ENCODE results near the gene YWHAQ.

YWHAQ gene

GRCh38 chr2:9655441-9656269 lies 24.9 kb upstream of the YWHAQ start:
- DNase-seq = no peak

DNA sequence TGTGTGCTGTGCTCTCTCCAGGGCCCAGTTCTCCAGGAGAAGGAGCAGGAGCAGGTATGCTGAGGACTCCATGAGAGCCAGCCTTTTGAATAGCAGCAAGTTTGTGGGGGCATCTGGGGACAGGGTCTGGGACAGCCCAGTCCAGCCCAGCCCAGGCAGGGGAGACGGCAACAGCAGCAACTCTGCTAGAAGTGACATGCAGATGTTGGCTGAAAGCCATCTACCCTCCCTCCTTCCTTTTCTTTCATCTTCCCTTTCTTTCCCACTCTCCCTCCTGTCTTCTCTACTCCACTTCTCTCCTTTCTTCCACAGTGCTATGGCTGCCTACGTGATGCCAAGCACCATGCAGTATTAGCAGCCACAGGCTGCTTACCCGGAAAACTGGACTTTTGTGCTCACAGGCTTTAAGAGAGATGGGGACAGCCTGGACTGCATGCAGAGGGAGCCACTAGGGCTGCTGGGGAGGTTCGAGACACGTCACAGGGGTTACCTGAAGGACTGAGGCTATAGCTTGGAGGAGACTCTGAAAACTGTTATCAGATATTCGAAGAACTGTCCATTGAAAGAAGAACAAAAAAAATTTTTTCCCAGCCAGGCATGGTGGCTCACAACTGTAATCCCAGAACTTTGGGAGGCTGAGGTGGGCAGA lies 23.8 kb upstream of the YWHAQ start:
- no peak for DNase-seq

DNA sequence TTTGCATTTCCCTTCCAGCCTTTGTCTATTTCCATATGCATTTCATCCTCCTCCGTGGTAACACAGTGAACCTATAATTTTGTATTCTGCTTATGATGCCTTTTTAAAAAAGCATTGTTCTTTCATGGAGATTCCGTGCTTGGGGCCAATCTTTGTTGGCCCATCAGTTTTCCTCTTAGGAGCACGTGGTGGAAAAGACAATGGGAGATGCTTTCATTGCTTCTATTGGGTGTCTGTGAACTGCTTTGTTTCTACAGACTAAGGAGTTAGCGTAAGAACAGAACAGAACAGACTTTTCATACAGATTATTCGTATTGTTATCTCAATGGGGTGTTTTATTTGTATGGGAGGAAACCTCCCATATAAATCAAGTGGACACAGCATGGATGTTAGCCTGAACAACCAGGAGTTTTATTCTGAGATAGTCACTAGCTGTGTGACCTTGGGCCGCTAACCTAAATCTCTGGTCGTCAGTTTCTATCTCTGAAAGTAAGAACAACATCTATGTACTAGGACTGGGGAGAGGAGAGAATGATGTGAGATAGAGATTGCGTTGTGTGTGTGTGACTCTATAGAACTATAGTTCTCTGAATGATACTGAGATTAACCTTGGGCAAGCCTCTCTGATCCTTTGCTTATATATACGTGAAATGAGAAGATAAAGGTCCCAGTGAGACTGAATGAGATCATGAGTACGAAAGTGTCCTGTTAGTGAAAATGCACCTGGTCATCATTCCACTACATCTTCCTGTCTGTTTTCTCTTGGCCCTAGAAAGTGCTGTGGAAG lies 22.9 kb upstream of the YWHAQ start:
- no peak for DNase-seq

- DNase-seq = no peak
These were observed 22.2 kb upstream of the YWHAQ start for GRCh38 chr2:9652898-9653479.

DNA sequence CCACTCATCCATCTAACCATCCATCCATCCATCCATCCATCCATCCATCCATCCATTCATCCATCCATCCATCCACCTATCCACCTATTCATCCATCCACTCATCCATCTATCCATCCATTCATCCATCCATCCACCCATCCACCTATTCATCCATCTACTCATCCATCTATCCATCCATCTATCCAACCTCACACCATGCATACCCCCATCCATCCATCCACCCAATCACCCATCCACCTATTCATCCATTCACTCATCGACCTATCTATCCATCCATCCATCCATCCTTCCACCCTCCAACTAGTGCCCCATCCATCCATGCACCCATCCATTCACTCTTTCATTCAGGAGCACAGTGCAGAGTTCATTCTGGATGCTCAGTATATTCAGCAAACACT lies 21.5 kb upstream of the YWHAQ start:
- DNase-seq = no peak

GRCh38 chr2:9650119-9650821 lies 19.5 kb upstream of the YWHAQ start:
- DNase-seq = no peak

- no peak for DNase-seq
These were observed 18.5 kb upstream of the YWHAQ start for GRCh38 chr2:9649261-9649660.

GRCh38 chr2:9648821-9649220 lies 18.0 kb upstream of the YWHAQ start:
- DNase-seq = no peak

DNA sequence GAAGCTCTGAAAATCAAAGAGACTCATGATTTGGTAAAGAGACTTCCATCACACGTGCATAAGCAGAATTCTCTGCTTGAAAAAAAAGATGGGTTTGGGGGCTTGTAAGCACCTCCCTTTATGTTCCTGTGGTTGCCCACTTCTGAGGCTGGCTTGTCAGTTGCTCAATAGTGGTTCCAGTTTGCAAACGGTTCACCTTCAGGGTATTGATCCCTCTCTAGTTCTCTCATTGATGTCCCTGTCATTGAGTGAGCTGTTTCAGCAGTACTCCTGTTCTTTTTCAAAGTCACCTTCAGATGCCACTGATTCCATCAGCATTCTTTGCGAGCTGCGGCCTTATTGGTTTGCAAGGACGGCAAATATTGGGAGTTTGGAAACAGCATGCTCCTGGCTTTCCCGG lies 17.1 kb upstream of the YWHAQ start:
- no peak for DNase-seq

DNA sequence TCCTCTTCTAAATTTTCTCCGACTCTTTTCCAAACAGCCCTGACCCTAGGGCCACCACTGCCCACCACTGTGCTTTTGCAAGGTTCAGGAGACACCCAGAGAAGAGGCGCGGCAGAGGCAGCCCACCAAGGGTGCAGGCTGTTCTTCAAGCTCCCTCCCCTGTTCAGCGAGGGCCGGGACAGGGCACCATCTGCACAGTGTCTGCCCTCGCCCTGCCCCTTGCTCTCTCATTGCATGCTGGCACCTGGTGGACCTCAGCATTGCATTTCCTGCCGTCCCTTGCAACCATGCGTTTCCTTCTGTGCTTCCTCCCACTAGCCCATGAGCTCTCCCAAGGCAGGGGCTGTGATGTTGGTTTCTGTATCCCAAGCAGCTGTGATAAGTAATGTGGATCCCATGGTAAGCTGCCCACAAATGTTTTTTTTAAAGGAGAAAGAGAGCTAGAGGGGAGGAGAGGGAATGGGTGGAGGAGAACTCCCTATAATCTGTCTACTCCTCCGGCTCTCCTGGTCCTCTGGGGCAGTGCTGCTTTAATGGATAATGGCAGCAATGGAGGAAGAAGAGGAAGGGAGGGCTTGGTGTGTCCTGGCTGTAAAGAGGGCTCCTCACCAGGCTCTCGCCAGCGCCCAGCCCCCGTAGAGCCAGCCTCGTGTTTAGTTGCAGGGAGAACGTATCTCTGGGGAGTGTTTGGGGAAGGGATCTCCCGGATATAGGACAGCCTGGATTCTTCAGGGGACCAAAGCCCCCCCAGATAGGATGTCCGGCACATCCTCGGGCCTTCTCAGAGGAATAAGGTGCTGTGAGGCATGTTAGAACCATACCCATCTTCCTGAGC lies 15.6 kb upstream of the YWHAQ start:
- no peak for DNase-seq

DNA sequence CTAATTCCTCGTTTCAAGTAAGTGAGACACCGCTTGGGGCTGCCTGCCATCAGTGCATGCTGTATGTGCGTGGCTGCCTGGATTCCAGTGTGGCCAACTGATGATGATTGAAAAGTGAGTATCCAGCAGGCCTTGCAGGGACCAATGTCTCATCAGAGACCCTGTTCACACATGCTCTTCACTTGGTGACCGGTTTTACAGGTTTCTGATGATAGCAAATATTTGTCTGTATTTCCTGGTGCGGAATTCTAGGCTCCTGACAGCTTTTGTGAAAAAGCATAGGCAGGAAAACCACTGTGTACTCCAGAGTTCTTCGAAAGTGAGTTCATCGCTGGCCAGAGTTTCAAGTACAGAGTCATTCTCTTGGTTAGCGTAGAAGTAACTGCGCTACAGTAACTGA lies 13.8 kb upstream of the YWHAQ start:
- DNase-seq = no peak

DNA sequence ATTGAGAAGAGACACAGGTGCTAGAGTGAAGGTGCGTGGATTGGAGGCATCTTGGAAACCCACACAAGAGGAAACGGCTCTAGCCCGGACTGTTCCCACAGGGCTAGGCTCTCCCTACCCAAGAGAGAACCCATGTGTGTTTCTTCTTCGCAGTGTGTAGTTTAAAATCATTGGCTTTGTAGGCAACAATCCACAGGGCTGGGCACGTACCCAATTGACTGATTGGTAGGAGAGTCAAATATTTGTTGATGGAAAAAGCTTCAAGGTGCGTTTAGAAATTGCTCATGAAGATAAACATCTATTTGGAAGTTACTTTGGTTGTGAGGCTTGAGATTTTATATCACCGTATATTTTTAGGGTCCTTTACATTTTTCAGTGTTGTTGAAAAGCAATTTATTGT lies 13.2 kb upstream of the YWHAQ start:
- no peak for DNase-seq

DNA sequence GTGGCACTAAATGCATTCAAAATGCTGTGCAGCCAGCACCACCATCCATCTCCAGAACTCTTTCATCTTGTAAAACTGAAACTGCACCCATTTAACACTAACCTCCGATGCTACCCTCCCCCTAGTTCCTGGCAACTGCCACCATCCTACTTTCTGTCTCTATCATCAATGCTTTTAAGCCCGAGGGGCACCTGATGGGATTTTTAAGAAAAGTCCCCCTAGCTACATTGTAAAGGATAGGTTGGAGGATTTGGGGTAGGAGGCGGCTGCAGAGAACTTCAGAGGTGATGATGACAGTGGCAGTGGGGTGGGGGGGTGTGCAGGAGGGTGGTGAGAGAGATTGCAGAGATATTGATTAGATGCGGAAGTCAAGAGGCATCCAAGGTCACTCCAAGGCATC lies 10.8 kb upstream of the YWHAQ start:
- no peak for DNase-seq

- DNase-seq = no peak
These were observed 9.8 kb upstream of the YWHAQ start for GRCh38 chr2:9640403-9641104.

DNA sequence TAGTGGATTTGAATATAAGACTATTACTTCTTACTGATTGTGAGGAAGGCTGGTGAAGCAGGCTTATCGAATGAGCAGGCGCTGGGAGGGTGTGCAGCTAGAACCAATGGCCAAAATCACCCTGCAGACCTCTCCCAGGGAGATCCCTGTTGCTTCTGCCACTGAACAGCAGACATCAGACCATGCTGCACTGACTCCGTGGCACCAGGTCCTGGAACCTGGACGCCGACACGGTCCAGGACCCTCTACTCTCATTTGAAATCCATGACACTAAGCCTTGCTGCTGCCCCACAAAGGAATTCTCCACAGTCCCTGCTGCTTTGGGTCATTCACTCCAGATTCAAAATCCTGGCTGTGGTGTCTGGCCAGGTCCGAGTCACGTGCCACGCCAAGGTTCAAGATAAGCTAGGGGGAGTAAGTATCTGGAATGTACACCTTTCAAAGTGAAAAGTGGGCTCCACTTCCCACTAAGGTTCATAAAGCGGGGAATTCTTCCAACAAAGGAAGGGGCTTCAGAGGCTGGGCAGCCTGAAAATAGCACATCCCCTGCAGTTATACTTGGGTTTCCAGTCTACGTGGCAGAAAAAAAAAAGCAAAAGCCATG lies 9.0 kb upstream of the YWHAQ start:
- no peak for DNase-seq

GRCh38 chr2:9639000-9639602 lies 8.3 kb upstream of the YWHAQ start:
- DNase-seq = no peak

GRCh38 chr2:9638532-9638931 lies 7.7 kb upstream of the YWHAQ start:
- no peak for DNase-seq

DNA sequence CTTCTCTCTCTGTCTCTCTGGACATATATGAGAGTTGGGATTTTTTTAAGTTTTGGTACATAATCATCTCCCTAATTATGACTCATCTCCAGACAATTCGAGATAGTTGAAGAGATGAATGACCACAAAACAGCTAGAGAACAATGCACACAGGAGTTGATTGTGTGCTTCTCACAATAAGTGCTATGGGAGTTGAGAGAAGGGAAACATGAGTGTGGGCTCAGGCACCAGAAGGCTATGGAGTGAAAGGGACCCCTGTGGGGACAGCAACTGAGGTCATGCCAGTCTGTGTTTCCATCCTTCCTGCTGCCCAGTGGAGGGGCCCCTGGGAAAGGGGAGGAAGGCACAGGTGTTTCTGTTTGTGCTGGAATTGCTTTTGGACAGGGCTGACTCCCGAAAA lies 6.5 kb upstream of the YWHAQ start:
- DNase-seq = no peak

DNA sequence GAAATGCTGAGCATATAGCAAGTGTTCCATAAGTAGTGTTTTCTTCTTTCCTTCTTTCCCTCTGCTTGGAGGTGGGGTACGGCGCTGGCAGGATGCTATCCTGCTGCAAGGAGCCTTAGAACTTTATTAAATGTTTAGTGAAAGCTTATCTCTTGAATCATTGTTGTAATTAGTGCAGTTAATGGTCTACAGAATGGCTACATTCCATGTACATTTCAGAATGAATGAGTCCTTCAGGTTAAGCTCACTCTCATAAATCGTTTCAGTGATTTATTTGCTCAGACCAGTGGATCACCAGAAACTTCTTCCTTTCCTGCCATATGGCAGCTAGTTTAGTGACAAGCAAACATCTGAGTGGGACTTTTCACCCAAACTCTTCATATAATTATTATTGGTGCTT lies 3.3 kb upstream of the YWHAQ start:
- no peak for DNase-seq
